HG03521 (cell line): ENCODE data around the gene LPAR3.
A peak's percentile ranks its signal among the peaks of the same experiment; 100 is the strongest.

Source experiments
- ATAC-seq: cut with Tn5 transposase; IDR thresholded peaks from one replicate; pipeline ENCODE4 v1.9.1; 2021; ENCODE audit warnings: mild to moderate bottlenecking, moderate library complexity; ENCODE audit not compliant: unreplicated experiment

LPAR3 gene

DNA sequence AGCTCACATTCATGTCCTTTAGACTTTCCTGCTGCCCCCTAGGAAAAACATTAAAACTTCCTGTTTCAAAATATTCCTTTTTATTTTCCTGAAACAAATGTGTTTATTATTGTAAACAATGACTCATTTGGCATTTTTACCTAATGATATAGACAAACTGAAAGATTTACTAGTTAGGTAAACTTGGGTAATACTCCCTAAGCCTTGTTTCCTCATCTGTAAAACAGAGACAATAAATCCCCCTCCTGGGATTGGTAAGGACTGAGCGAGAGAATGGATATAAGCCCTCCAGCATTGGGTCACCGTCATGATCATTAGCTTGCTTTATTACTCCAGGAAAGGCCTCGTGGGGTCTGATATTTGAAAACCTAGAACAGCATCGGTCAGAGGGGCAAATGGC is 59.8 kb downstream of the LPAR3 start:
- no peak for ATAC-seq

DNA sequence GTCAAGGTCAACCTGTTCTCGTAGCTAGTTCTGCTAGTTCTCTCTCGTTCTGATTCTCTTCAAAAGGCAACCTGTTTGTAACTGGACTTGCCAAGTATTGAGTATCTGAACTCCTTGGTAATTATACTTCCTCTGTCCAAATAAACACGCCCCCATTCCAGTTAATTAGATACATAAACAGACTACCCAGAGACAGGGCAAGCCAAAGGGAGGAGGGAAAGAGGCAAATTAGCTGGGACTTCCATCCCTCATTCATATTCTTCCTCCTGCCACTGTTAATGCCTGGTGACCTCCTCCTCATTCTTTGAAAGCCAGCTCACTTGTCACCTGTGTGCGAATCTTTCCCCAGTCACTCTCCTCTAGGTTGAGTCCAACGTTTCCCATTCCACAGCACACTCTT is 62.9 kb downstream of the LPAR3 start:
- no peak for ATAC-seq

DNA sequence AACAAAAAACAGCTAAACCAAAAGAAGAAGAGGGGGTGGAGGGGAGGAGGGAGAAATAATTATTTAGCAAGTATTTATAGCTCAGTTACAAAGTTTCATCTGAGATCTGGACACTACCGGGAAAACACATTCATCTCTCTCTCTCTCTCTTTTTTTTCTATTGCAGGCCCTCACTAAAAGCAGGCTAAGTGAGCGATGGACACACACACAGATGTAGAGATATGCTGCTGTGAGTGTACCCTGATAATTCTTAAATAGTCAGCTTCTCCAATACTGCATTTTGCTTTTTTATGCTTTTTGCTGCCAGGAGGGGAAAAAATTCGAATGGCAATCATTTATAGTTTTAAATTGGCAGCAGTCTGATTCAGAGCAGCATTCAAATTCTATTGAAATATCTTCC is 65.0 kb downstream of the LPAR3 start:
- no peak for ATAC-seq

DNA sequence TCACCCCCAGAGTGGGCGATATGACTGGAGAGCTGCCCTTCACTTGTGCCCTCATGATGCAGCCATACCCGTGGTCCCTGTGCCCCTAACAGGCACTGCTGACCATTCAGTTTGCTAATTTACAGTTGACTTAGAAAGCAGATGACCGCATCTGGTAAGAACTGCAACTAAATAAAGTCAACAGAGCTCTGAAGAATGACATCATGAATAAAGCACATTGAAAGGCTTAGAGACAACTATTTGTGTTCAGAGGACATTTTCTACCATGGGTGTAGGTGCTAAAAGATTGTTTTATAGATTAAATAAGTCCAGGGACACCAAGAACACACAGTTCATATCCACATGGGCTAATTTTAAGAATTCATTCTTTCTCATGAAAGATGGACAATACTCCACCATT is 65.5 kb downstream of the LPAR3 start:
- no peak for ATAC-seq

DNA sequence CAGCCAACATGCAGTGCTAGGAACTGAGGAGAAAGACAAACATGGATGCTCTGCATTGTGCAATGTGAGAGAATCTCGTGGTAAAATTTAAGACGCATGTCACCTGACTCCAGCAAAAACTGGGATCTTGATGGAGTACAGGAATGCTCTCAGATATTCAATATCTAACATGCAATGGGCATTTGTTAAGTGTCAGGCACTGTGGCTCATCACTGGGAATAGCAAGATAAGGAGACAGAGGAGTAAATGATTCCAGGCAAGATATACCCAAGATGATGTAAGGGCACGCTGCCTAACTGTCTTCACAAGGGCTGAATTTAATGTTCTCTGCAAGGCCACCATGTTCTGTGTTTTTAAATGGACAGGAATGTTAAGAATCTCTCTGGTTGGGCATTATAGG is 67.8 kb downstream of the LPAR3 start:
- ATAC-seq = no peak

DNA sequence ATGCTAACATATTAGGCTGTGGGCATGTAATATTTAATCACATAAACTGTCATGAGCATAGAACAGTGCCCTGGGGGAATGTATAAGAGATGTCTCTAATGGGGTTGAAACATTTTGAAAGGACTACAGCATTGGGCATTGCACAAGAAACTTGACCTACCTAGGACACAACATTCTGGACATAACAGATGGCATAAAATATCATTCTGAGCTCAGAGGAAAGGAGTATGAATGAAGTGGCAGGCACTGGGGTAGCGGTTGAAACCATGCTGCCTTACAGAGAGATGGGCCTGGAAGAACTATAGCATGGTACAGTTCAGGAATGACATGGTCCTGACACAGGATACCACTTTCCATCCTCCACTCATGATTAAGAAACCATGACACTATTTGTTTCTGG is 69.0 kb downstream of the LPAR3 start:
- ATAC-seq = no peak

DNA sequence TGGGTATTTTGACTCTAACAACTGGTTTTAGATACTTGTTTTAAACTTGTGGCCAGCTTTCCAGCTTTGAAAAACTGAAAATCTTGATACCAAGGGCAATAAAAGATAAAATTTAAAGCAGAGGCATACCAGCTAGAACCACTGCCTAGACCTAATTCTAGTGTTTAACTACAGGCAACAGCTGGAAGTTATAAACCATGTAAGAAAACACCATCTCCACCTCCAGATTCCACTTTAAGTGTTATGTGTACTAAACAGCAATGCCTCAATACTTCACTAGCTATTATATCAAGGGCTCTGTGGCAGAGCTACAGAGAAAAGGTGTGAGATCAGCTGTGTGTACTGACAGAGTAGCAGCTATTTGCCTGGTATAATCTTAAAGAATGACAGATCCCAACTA is 69.5 kb downstream of the LPAR3 start:
- ATAC-seq = no peak

DNA sequence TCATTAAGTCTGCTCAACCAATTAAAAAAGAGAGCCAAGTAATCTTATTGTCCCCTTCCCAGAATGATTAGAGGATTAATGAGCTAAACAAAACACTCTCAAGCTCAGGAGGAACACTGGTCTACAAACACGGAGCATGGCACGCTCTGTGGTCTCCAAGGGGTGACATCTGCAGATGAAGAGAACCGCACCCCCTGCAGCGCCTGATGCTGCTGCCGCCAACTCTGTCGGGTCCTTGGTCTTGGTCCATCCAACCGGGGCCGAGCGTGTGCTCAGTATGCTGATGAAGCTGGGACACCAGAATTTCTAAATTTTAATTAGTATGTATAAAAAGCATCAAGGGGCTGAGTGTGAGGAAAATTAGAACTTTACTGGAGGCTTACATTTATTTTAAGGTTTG is 82.7 kb downstream of the LPAR3 start:
- no peak for ATAC-seq

DNA sequence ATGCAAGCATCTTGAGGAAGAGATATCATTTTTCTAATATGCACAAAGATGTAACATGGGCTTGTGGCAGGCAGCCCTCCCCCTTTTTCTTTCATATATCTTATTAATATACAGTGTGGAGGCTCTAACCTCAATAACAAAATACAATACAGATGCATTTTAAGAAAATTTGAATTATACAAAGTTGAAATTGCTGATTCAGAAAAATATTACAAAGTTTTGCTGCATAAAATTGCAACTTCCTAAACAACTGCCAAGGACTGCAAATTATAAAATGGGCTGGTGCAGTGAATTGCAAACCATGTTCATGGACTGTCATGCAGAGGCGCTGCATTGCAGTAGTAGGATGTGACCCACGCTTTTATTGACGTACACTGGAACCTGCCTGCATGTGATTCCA is 84.0 kb downstream of the LPAR3 start:
- ATAC-seq = no peak

DNA sequence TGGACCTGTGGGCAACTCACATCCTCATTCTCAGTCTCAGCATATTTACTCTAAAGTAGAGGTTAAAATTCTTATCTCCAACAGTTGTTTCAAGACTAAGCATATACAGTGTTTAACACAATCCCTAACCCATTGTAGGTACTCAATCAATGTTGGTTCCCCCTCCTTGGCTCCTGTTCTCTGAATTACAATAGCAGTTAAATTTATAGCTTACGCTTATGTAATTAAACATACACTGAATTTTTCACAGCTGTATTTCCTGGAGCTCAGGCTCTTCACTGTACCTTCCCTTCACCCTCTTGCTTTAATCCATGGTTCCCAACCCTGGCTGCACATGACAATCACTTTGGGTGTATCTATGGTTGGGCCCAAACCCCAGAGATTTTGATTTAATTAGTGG is 89.4 kb downstream of the LPAR3 start:
- no peak for ATAC-seq

DNA sequence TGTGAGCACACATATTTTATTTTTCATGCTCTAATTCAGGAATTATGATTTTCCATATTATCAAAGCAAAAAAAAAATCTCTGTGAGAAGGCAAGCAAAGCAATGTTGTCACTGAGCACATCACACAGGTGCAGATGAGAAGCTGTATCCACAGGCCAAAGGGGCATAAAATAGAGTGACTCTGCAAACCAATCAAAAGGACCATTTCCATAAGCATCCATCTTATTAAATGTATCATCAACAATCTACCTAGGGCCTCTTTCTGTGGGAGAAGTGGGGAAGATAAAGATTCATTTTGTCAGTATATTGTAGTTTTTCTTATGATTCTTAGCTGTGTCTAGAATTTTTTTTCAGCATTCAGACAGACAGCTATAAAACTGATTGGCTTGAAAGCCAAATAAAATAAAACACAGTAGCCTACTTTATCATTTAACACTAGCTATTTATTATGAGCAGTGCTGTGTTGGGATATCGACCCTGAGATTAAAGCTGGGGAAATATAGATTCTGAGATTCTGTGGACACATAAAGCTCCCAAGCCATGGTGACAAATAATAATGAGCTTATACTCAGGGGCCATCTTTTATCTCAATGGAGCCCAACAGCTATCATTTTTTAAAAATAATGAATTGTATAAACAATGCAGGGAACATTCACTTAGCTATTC is 90.3 kb downstream of the LPAR3 start:
- no peak for ATAC-seq

DNA sequence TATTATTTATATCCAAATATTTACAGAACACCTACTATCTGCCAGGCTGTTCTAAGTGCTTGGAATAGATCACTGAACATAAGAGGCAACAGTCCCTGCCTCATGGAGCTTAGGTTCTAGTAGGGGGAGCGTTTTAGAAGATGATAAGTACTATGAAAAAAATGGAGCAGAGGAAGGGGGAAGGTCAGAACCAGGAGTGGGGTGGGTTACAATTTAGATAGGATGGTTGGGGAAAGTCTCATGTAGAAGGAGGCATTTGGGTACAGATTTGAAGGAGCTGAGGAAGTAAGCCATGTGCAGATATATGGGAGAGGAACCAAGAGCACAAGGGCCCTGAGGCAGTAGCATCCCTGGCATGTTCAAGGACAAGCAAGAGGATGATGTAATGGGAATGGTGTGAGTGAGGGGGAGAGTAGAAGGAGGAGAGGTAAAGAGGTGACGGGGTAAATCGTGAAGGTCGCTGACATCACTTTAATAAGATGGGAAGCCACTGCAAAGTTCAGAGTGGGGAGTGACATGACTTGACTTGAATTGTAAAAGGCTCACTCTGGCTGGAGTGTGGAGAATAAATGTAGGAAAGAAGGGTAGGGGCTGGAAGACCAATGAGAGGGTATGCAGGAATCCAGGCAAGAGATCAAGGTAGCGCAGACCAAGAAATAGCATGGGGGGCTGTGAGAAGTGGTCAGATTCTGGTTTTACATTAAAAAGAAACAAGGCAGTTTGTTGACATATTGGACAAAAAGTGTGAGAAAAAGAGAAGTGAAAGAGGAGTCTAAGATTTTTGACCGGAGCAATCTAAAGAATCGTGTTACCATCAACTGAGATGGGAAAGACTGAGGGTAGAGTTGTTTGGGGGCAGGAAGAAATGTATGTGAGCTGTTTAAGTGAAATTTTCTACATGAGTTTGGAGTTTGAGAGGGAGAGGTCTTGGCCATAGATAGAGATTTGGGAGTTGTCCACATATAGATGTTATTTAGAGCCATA is 92.6 kb downstream of the LPAR3 start:
- ATAC-seq = no peak

DNA sequence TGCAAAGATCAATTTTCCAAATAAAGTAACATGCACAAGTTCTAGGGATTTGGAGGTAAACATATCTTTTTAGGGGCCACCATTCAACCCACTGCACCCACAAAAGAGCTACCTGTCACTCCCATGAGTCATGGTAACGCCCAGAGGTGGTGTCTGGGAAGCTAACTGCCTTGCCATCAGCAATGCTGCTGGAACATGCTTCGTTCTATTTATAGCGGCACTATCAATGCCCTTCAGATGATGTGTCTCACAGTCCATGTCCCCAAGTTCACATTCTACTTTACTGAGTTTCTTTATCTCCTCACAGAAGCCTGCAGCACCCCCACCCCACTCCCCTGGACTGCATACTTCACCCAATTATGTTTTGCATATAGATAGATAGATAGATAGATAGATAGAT is 95.4 kb downstream of the LPAR3 start:
- no peak for ATAC-seq

DNA sequence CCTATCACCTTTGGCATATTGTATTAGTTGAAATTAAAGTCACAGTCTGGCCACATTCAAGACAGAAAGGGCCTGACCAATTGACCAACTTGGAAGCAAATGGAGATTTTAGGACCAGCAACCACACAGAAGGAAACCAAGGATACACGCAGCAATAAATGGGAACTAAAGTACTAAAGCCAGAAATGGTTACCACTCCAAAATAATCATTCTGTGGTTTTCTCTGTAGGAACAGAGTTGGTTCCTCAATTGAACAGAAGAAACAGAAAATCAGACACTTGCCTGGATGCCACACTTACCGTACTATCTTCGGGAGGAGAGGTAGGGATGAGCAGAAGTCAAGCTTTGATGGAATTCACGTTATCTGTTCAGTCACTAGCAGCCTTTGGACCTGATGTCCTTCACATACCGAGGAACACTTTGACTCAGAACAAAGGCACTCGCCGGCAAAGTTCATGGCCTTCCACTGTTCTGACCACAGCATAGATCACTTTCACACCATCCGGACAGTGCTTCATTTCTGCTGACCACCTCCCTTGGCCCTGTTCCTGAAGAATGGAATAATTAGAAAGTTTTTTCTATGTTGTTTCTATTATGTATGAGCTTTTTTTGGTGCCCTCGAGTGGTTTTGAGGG is 96.9 kb downstream of the LPAR3 start:
- ATAC-seq = no peak

DNA sequence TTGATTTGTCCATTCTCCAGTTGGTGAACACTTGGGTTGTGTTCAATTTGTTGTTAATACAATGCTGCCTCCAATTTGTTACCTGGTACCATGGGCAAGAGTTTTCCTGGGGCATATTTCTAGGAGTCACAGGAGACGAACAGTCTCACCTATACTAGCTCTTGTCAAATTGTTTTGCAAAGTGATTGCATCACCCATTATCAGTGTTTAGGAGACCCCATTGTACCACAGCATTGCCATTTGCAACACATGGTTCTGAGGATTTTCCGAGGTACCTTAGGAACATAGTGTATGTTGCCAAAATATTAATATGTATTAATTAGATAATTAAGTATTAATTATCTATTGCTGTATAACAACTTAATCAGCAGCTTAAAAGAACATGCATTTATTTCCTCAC is 97.8 kb downstream of the LPAR3 start:
- no peak for ATAC-seq

DNA sequence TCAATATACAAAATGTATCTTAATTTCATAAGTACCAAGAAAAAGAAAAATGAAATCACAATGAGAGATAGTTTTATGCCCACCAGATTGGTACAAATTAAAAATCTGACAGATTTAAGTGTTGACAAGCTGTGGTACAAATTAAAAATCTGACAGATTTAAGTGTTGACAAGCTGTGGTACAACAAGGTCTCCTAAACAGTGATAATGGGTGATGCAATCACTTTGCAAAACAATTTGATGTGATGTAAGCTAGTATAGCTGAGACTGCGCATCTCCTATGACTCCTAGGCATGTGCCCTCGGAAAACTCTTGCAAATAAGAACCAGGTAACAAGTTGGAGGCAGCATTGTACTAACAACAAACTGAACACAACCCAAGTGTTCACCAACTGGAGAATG is 100.6 kb downstream of the LPAR3 start:
- ATAC-seq = no peak

DNA sequence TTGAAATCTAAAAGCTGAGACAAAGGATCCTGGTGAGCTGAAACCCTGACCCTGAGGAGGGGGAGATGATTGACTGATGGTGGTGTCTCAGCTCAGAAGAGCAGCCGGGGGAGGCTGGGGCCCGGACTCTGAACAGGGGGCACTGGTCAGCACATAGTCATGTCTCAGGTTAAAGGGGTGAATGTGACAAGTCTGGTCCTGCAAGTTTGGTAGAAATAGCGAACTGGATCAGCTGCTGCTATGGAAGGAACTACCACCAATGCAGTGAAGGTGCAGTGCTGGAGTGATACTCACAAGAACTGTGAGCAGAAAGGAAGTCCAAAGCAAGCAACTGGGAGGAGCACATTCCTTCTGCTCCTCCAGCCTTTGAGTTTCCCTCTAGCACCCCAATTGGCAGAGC is 104.0 kb downstream of the LPAR3 start:
- ATAC-seq = no peak

DNA sequence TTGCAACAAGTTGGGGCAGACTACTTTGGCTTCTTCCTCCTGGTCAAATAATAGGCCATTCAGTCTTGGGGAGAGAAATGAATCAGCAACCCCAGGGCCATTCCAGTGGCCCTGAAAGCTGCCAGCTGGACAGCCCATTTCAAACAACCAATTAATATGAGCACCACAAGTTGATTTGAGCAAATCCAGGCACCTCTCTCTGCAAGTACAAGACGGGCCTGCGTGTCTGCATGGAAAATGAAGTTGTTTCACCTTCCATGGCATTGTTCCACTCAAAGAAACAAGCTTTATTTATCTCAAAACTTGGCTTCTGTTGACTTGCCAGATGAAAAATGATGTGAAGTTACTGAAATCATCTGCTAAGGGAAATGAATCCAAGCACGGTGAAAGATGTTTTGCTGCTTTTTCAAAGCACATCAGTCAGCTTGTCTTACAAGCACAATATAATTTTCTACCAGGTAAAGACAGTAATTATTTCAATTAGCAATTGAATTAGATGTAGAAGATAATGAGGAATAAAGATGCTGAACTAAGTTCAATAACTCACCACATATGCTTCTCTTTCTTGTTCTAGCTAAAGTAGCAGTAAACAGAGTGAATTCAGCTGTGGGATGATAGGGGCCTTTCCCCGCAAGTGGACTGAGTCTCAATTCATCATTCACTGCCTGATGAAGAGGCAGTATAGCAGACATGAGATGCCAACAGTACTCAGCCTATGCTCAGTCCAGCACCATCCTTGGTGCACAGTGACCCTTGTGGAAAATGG is 107.6 kb downstream of the LPAR3 start:
- ATAC-seq = no peak

DNA sequence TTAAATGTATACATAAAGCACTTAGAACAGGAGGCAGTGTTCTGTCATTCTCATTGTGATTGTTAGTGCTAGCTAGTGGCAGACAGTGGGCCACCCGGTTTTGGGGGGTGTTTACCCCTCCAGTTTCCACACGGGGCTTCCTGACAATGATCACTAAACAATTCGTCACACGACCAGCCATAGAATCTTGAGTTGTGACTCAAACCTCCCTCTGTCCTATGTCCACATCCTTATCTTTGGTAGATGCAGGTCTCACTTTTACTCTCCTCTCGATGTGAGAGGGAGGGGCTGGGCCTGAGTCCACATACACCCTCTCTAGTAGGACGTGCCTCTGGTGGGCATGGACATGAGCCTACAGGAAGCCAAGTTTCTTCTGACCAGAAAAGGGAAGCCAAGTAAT is 110.1 kb downstream of the LPAR3 start:
- ATAC-seq = no peak

DNA sequence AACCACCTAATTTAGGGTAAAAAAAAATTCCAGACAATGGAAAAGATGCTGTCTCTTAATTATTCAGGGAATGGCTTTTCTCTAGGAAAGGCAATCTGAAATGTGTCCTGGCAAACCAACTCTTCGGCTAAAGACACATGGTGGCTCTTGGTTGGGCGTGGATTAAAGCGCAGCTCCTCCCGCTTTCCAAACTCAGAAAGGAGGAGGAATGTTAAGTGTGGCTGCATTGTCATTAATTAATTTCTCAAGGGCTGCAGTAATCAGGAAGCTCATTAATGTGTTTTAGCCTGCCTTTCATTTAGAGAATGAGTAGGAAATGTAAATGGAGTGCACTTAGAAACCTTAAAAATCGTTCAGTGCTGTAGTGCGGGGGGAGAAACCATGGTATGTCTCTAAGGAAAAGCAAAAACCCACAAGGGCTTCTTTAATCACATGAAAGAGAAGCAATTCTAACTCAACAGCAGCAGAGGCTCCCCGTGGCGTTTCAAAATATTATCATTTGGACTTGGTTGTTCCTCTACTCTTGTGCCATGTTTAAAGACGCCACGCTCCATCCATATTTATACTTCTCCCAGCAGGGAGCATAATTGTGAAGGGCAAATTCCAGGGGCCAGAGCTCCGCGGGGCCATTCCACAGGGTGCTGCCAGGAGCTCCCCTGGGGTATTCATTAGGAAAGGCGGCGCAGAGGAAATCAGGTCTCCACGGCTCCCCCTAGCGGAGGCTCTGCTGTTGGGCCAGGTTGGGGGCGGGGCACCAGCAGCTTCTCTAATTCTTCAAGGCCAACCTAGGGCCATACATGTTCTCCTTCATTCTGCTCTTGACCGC is 110.8 kb downstream of the LPAR3 start:
- peak; percentile 73 for ATAC-seq
